Keratinocyte (primary cell): ENCODE data around the gene FAM83E.

Experiments used
- EZH2 ChIP-seq: IDR thresholded peaks from one replicate; pipeline ENCODE4 v1.6.1; 2012; ENCODE audit warnings: inconsistent platforms, mild to moderate bottlenecking, low read length, moderate library complexity
- TF ChIP-seq, protein P1 (sequence below), 3 experiments: IDR thresholded peaks in 1 of 3; conservative IDR thresholded peaks in 1 of 3; optimal IDR thresholded peaks in 1 of 3; 2 replicates in 2 of 3; 3 replicates in 1 of 3; pipeline versions ENCODE3 to v1.5.1; 2011; ENCODE audit warnings: low read length in 3 of 3, mild to moderate bottlenecking in 3 of 3, moderate library complexity in 2 of 3, control low read depth in 1 of 3, inconsistent platforms in 1 of 3; ENCODE audit not compliant: insufficient read depth in 2 of 3; ENCODE audit errors: extremely low read depth in 1 of 3

DNA sequence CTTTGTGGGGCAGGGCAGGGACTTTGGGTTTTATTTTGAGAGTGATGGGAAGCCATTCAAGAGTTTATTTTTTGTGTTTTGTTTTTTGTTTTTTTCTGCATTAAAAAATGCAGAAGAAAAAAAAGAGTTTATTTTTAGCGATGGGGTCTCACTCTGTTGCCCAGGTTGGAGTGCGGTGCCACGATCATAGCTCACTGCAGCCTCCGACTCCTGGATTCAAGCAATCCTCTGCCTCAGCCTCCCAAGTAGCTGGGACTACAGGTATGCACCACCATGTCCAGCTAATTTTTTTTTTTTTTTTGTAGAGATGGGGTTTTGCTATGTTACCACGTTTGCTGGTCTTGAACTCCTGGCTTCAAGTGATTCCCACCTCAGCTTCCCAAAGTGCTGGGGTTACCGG lies 43.6 kb upstream of the FAM83E start:
- TF ChIP-seq, protein P1, sequence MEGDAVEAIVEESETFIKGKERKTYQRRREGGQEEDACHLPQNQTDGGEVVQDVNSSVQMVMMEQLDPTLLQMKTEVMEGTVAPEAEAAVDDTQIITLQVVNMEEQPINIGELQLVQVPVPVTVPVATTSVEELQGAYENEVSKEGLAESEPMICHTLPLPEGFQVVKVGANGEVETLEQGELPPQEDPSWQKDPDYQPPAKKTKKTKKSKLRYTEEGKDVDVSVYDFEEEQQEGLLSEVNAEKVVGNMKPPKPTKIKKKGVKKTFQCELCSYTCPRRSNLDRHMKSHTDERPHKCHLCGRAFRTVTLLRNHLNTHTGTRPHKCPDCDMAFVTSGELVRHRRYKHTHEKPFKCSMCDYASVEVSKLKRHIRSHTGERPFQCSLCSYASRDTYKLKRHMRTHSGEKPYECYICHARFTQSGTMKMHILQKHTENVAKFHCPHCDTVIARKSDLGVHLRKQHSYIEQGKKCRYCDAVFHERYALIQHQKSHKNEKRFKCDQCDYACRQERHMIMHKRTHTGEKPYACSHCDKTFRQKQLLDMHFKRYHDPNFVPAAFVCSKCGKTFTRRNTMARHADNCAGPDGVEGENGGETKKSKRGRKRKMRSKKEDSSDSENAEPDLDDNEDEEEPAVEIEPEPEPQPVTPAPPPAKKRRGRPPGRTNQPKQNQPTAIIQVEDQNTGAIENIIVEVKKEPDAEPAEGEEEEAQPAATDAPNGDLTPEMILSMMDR (optimal IDR thresholded peaks at IDR 0.05 in 1 of 3, IDR thresholded peaks at IDR 0.05 in 1 of 3, conservative IDR thresholded peaks at IDR 0.05 in 1 of 3; ENCODE audit: extremely low read depth in 1 of 3, insufficient read depth in 2 of 3, low read length in 3 of 3): no peak
- no peak for TF ChIP-seq EZH2
